Nephron (organoid): ENCODE measurements around the gene PALD1.

ENCODE experiments used
- H3K27ac Mint-ChIP-seq, 3 experiments: 2 replicates each; pipeline ENCODE4 v1.8.0; 2020; ENCODE audit warnings: mixed read lengths in 3 of 3, mild to moderate bottlenecking in 2 of 3, moderate library complexity in 1 of 3
- H3K27me3 Mint-ChIP-seq: 2 replicates; pipeline ENCODE4 v1.8.0; 2021; ENCODE audit warnings: low read depth, mild to moderate bottlenecking, moderate library complexity, mixed read lengths
- H3K36me3 Mint-ChIP-seq: 2 replicates; pipeline ENCODE4 v1.8.0; 2020; ENCODE audit warnings: low read depth, mixed read lengths
- H3K4me1 Mint-ChIP-seq: 2 replicates; pipeline ENCODE4 v1.8.0; 2020; ENCODE audit warnings: mixed read lengths
- H3K4me3 Mint-ChIP-seq, 3 experiments: 2 replicates each; pipeline ENCODE4 v1.8.0; 2020; ENCODE audit warnings: mild to moderate bottlenecking in 3 of 3, mixed read lengths in 3 of 3, moderate library complexity in 2 of 3
- H3K9me3 Mint-ChIP-seq: 2 replicates; pipeline ENCODE4 v1.8.0; 2020; ENCODE audit warnings: mixed read lengths
- CTCF ChIP-seq, 3 experiments: fragments of 200-600 bp; sonication (generic); IDR thresholded peaks; one replicate each; pipeline ENCODE4 v1.5.0; 2021; ENCODE audit warnings: antibody characterized with exemption in 3 of 3; ENCODE audit not compliant: unreplicated experiment in 3 of 3

PALD1 gene

GRCh38 chr10:70478191-70479164 lies at the start of gene PALD1:
Gene PALD1 (plus strand): TSS chr10:70478767. CDS start chr10:70525952, 47,185 bp downstream.
- Mint-ChIP-seq H3K4me1 (peaks cover 61% of the 10 kb centered on the region), H3K9me3 (no peaks in the 10 kb centered on the region), H3K36me3 (no peaks in the 10 kb centered on the region), H3K27ac (peak within 1 kb of the TSS in 2 of 3 experiments; percentile 29 to 54), H3K27me3 (peaks cover 44% of the 10 kb centered on the region), H3K4me3 (peak within 1 kb of the TSS; percentile 83 to 85 (median 85))
- TF ChIP-seq CTCF (IDR thresholded peaks at IDR 0.05; ENCODE audit: unreplicated experiment in 3 of 3) = peak in 1 of 3 experiments; percentile 20

- H3K4me3 Mint-ChIP-seq = no peak overlapping the region
- TF ChIP-seq CTCF (IDR thresholded peaks at IDR 0.05; ENCODE audit: unreplicated experiment in 3 of 3) = peak in 1 of 3 experiments; percentile 10
- H3K36me3 Mint-ChIP-seq = peaks cover 22% of the 10 kb centered on the region
- H3K27me3 Mint-ChIP-seq = no peaks in the 10 kb centered on the region
- H3K9me3 Mint-ChIP-seq = no peaks in the 10 kb centered on the region
- peak overlapping the region in 2 of 3 experiments; percentile 19 to 72 for H3K27ac Mint-ChIP-seq
- peaks cover 30% of the 10 kb centered on the region for H3K4me1 Mint-ChIP-seq
Observed at GRCh38 chr10:70430493-70431445, 47.8 kb upstream of the PALD1 start.

- TF ChIP-seq CTCF (IDR thresholded peaks at IDR 0.05; ENCODE audit: unreplicated experiment in 3 of 3) = no peak
- H3K27me3 Mint-ChIP-seq = peaks cover 7% of the 10 kb centered on the region
- H3K27ac Mint-ChIP-seq = peak overlapping the region in 2 of 3 experiments; percentile 20 to 52
- no peak overlapping the region for H3K4me3 Mint-ChIP-seq
- peaks cover 16% of the 10 kb centered on the region for H3K36me3 Mint-ChIP-seq
- H3K4me1 Mint-ChIP-seq = peaks cover 23% of the 10 kb centered on the region
- no peaks in the 10 kb centered on the region for H3K9me3 Mint-ChIP-seq
Observed at GRCh38 chr10:70432101-70432500, 46.5 kb upstream of the PALD1 start.

- Mint-ChIP-seq H3K27me3 (peaks cover 13% of the 10 kb centered on the region), H3K36me3 (peaks cover 14% of the 10 kb centered on the region), H3K27ac (peak overlapping the region in 1 of 3 experiments; percentile 2), H3K9me3 (no peaks in the 10 kb centered on the region), H3K4me3 (no peak overlapping the region), H3K4me1 (peaks cover 22% of the 10 kb centered on the region)
- no peak for TF ChIP-seq CTCF (IDR thresholded peaks at IDR 0.05; ENCODE audit: unreplicated experiment in 3 of 3)
Observed at GRCh38 chr10:70432561-70433263, 45.9 kb upstream of the PALD1 start.

- H3K36me3 Mint-ChIP-seq = peaks cover 6% of the 10 kb centered on the region
- H3K27ac Mint-ChIP-seq = no peak overlapping the region
- H3K4me1 Mint-ChIP-seq = peaks cover 22% of the 10 kb centered on the region
- no peaks in the 10 kb centered on the region for H3K9me3 Mint-ChIP-seq
- H3K27me3 Mint-ChIP-seq = peaks cover 23% of the 10 kb centered on the region
- TF ChIP-seq CTCF (IDR thresholded peaks at IDR 0.05; ENCODE audit: unreplicated experiment in 3 of 3) = no peak
- no peak overlapping the region for H3K4me3 Mint-ChIP-seq
Observed at GRCh38 chr10:70433581-70434280, 44.8 kb upstream of the PALD1 start.
